A673 (cell line): ENCODE results near the gene MRGPRD. TPM values are rescaled to one million over a fixed set of nuclear protein-coding genes. Genes with fewer than 3 reads are reported as not detected.

Experiments used
- BruUV-seq: library from RNA; stranded (reverse); fragments of 400-500 nt; replicated peaks from 2 replicates; lab custom pipeline; 2021; lab: Mats Ljungman, UMichigan
- CTCF ChIA-PET: fragments of 300-600 bp; sonication (Branson Sonifier 250); formaldehyde crosslinking; loops from one replicate; lab custom pipeline; 2022; ENCODE audit warnings: antibody characterized with exemption; lab: Charles Lee
- POLR2A ChIA-PET: fragments of 300-600 bp; sonication (Branson Sonifier 250); formaldehyde crosslinking; loops from one replicate; lab custom pipeline; 2022; ENCODE audit warnings: antibody characterized with exemption; ENCODE audit not compliant: low non-redundant PET; lab: Charles Lee
- DNase-seq: peaks from one replicate; pipeline ENCODE4 v3.0.0-alpha.2; 2015; ENCODE audit warnings: low spot score
- H3K27ac ChIP-seq: fragments of 200-600 bp; sonication (generic); 2 replicates; pipeline ENCODE4 v1.5.1; 2016; ENCODE audit warnings: mixed run types, low read depth, mild to moderate bottlenecking, mixed read lengths, antibody characterized with exemption, low read length; ENCODE audit not compliant: poor library complexity, severe bottlenecking
- H3K27me3 ChIP-seq: fragments of 200-600 bp; sonication (generic); replicated peaks from 2 replicates; pipeline ENCODE4 v1.6.1; 2017; ENCODE audit warnings: mixed run types, low read depth, mild to moderate bottlenecking, mixed read lengths, antibody characterized with exemption, low read length; ENCODE audit not compliant: insufficient read depth, poor library complexity
- H3K36me3 ChIP-seq: fragments of 200-600 bp; sonication (generic); 2 replicates; pipeline ENCODE4 v1.6.1; 2016; ENCODE audit warnings: mixed run types, mild to moderate bottlenecking, mixed read lengths, antibody characterized with exemption, low read length; ENCODE audit not compliant: insufficient read depth, poor library complexity, severe bottlenecking
- H3K4me1 ChIP-seq: fragments of 200-600 bp; sonication (generic); 2 replicates; pipeline ENCODE4 v1.6.1; 2017; ENCODE audit warnings: mixed run types, mild to moderate bottlenecking, mixed read lengths, antibody characterized with exemption, low read length; ENCODE audit not compliant: insufficient read depth, poor library complexity, severe bottlenecking
- H3K4me3 ChIP-seq: fragments of 200-600 bp; sonication (generic); 2 replicates; pipeline ENCODE4 v1.5.1; 2016; ENCODE audit warnings: low read depth, mixed run types, mild to moderate bottlenecking, mixed read lengths, low read length; ENCODE audit not compliant: poor library complexity, severe bottlenecking
- H3K9me3 ChIP-seq: fragments of 200-600 bp; sonication (generic); 2 replicates; pipeline ENCODE4 v1.6.1; 2016; ENCODE audit warnings: mixed run types, low read depth, mild to moderate bottlenecking, mixed read lengths, antibody characterized with exemption, low read length; ENCODE audit not compliant: poor library complexity, severe bottlenecking
- CTCF ChIP-seq: fragments of 300-800, 200-600 bp; sonication (generic); conservative IDR thresholded peaks from 2 replicates; pipeline ENCODE4 v1.5.1; 2017; ENCODE audit warnings: low read depth, mild to moderate bottlenecking, antibody characterized with exemption, low read length, moderate library complexity, mixed read lengths
- EZH2 ChIP-seq: fragments of 200-600 bp; sonication (generic); IDR thresholded peaks from 2 replicates; pipeline ENCODE4 v1.6.1; 2017; ENCODE audit warnings: borderline replicate concordance, low read depth, mild to moderate bottlenecking, mixed read lengths, antibody characterized with exemption, low read length; ENCODE audit not compliant: poor library complexity, severe bottlenecking
- intact Hi-C: fragments of 100-400 bp; cut with micrococcal nuclease; formaldehyde crosslinking; loops from one replicate; pipeline ENCODE4 v1.10.0; 2022; ENCODE audit not compliant: unreplicated experiment
- total RNA-seq: library from RNA; stranded (reverse); gene quantifications from 2 replicates; pipeline ENCODE4 v1.2.3, GENCODE V29; 2021

MRGPRD gene
- total RNA-seq, 1 experiment from 2014 or later = not detected

- Histone ChIP-seq H3K4me3 (no peak overlapping the region), H3K27me3 (no peaks in the 10 kb centered on the region), H3K36me3 (no peaks in the 10 kb centered on the region), H3K4me1 (no peaks in the 10 kb centered on the region), H3K9me3 (no peaks in the 10 kb centered on the region), H3K27ac (no peak overlapping the region)
- CTCF ChIA-PET = interaction anchor here (0.6 kb wide), 1 partner anchor 7 kb away, joined by 7 read pairs; no protein-coding TSS in a partner anchor
- no peak for DNase-seq
- no TSS peak for BruUV-seq
- intact Hi-C loops = no loop called here
- POLR2A ChIA-PET = no interaction called here
- TF ChIP-seq CTCF (no peak), EZH2 (no peak)
Measured at GRCh38 chr11:68959465-68960293, 21.1 kb downstream of the MRGPRD start.

- CTCF ChIA-PET = no interaction called here
Measured at GRCh38 chr11:68958211-68958610, 22.6 kb downstream of the MRGPRD start.

DNA sequence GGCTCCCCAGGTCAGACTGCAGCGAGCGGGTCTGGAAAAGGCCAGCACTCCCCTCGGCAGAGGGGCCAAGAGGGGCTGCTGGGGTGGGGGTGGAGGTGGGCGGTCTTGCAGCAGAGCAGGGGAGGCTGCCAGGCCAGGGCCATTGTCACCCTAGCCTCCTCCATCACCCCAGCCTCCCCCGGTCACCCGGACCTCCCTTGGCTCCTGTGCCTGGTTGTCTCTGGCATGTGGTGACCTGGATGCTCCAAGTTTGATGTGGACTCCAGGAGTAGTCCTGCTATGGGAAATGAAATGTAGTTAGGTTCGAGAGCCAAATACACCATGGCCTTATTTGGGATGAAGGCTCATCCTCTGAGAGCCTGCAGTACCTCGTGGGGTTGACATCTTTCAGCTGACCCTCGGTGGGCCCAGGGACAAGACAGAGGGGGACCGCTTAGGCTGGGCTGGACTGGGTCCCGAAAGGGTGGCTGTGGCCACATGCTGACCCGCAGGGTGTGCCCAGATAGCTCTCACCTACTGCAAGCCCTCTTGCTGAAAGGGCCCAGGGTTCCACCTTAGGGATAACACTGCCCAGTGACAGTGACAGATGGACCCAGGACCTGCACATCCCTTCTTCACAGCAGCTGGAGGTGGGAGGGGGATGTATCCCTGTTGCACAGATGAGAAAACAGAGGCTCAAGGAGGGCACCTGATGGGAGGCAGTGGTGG is 24.1 kb downstream of the MRGPRD start:
- POLR2A ChIA-PET = no interaction called here
- intact Hi-C loops = no loop called here

More at GRCh38 chr11:68958211-68958610, 22.6 kb downstream of the MRGPRD start:
- DNase-seq = no peak
- no peaks in the 10 kb centered on the region for H3K36me3 ChIP-seq
- no peak overlapping the region for H3K27ac ChIP-seq
- H3K27me3 ChIP-seq = no peaks in the 10 kb centered on the region
- BruUV-seq = no TSS peak
- H3K9me3 ChIP-seq = no peaks in the 10 kb centered on the region
- TF ChIP-seq CTCF (no peak), EZH2 (no peak)
- intact Hi-C loops = no loop called here
- no peak overlapping the region for H3K4me3 ChIP-seq
- no peaks in the 10 kb centered on the region for H3K4me1 ChIP-seq
- POLR2A ChIA-PET = no interaction called here

More for the DNA sequence above, 24.1 kb downstream of the MRGPRD start:
- no TSS peak for BruUV-seq
- TF ChIP-seq EZH2 (no peak), CTCF (no peak)
- H3K4me1 ChIP-seq = no peaks in the 10 kb centered on the region
- H3K27ac ChIP-seq = no peak overlapping the region
- CTCF ChIA-PET = interaction anchor here (0.6 kb wide), 1 partner anchor 129 kb away, joined by 3 read pairs; no protein-coding TSS in a partner anchor
- H3K9me3 ChIP-seq = no peaks in the 10 kb centered on the region
- DNase-seq = no peak
- H3K4me3 ChIP-seq = no peak overlapping the region
- H3K27me3 ChIP-seq = no peaks in the 10 kb centered on the region
- no peaks in the 10 kb centered on the region for H3K36me3 ChIP-seq
